Lower lobe of right lung (tissue), 2 donors: ENCODE measurements around the gene TJP2. TPM values are rescaled to one million over a fixed set of nuclear protein-coding genes. Genes with fewer than 3 reads are reported as not detected.

Source experiments
- ATAC-seq, 2 donors: fragments of 200-7000 bp; cut with Tn5 transposase; one replicate each; pipeline ENCODE4 v1.9.1; 2020 to 2022; ENCODE audit warnings: mild to moderate bottlenecking in 2 of 2, moderate library complexity in 2 of 2
- DNase-seq: peaks from one replicate; pipeline ENCODE4 v3.0.0-alpha.2; 2020
- H3K27ac ChIP-seq: fragments of 200-600 bp; one replicate; pipeline ENCODE4 v1.8.0; 2022
- H3K27me3 ChIP-seq: fragments of 200-600 bp; one replicate; pipeline ENCODE4 v1.8.0; 2022; ENCODE audit warnings: low read depth
- H3K36me3 ChIP-seq: fragments of 200-600 bp; one replicate; pipeline ENCODE4 v1.8.0; 2022; ENCODE audit warnings: mild to moderate bottlenecking
- H3K4me1 ChIP-seq: fragments of 200-600 bp; one replicate; pipeline ENCODE4 v1.8.0; 2022
- H3K4me3 ChIP-seq: fragments of 200-600 bp; one replicate; pipeline ENCODE4 v1.8.0; 2022; ENCODE audit warnings: mild to moderate bottlenecking
- H3K9me3 ChIP-seq: fragments of 200-600 bp; one replicate; pipeline ENCODE4 v1.8.0; 2022
- intact Hi-C: fragments of 100-400 bp; cut with DNase I; formaldehyde crosslinking; loops from one replicate; pipeline ENCODE4 v1.11.0; 2022
- total RNA-seq: library from RNA; stranded (reverse); fragmentation: NEBNext Ultra II Directional; extraction: Animal tissue kit (Norgen Biotek cat#: 25700); gene quantifications from one replicate; pipeline ENCODE4 v1.2.1, GENCODE V29; 2021
- TF ChIP-seq, protein P1 (sequence below): fragments of 200-600 bp; IDR thresholded peaks from one replicate; pipeline ENCODE4 v1.8.0; 2022; ENCODE audit warnings: antibody characterized with exemption, mild to moderate bottlenecking
- donor health status: DM: no; HTN: yes; CAD: no; lungs with severe emphysema.

Gene TJP2
- total RNA-seq, 1 donor from 2014 or later, result 124 TPM

- no peak for DNase-seq
- no peak for ATAC-seq
- H3K9me3 ChIP-seq, result peaks cover under 1% of the 10 kb centered on the region
Measured at GRCh38 chr9:69279733-69280132, 105.7 kb downstream of the TJP2 start.

DNA sequence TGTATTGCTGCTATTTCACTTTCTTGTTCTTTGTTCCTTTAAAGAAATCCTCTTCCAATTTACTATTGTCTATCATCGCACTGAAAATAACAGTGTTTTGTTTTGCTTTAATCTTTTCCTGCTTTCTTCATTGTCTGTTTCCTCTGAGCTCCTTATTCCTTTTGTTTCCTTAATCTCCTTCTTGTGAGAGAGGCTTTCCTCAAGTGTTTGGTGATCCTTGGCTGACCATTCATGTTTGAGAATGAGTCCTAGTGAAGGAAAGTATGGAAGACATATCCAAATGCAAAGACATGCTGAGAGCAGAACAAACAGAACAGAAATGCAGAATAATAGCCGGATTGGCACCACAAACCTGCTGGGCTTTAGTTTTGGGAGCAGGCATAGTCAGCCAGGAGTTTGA is 108.9 kb downstream of the TJP2 start:
- Histone ChIP-seq H3K27ac (no peak overlapping the region), H3K36me3 (no peaks in the 10 kb centered on the region), H3K9me3 (no peaks in the 10 kb centered on the region), H3K4me3 (no peak overlapping the region), H3K27me3 (no peaks in the 10 kb centered on the region), H3K4me1 (no peaks in the 10 kb centered on the region)
- ATAC-seq (no peak), DNase-seq (no peak)
- TF ChIP-seq, protein P1, sequence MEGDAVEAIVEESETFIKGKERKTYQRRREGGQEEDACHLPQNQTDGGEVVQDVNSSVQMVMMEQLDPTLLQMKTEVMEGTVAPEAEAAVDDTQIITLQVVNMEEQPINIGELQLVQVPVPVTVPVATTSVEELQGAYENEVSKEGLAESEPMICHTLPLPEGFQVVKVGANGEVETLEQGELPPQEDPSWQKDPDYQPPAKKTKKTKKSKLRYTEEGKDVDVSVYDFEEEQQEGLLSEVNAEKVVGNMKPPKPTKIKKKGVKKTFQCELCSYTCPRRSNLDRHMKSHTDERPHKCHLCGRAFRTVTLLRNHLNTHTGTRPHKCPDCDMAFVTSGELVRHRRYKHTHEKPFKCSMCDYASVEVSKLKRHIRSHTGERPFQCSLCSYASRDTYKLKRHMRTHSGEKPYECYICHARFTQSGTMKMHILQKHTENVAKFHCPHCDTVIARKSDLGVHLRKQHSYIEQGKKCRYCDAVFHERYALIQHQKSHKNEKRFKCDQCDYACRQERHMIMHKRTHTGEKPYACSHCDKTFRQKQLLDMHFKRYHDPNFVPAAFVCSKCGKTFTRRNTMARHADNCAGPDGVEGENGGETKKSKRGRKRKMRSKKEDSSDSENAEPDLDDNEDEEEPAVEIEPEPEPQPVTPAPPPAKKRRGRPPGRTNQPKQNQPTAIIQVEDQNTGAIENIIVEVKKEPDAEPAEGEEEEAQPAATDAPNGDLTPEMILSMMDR, result no peak
- intact Hi-C loops, result no loop called here

More at GRCh38 chr9:69279733-69280132, 105.7 kb downstream of the TJP2 start:
- H3K4me1 ChIP-seq, result no peaks in the 10 kb centered on the region
- no peak overlapping the region for H3K27ac ChIP-seq
- TF ChIP-seq, protein P1, result no peak
- H3K27me3 ChIP-seq, result no peaks in the 10 kb centered on the region
- intact Hi-C loops, result no loop called here
- no peak overlapping the region for H3K4me3 ChIP-seq
- H3K36me3 ChIP-seq, result no peaks in the 10 kb centered on the region

DNA sequence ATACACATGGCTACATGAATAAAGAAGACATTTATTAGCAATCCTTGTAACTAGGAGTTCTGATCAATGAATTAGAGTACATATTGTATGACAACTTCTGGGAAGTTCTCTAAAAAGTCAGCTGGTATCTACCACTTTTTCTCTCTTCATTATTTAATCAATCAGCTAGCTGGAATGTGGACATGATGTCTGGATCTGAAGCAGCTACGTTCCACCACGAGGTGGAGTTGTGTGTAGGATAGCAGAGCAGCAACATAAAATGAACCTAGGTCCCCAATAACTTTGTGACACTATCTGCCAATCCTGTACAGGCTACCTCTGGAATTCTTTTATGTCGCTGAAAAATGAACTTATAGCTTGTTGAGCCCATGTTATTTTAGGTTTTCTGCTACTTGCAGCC is 118.0 kb downstream of the TJP2 start:
- Histone ChIP-seq H3K27ac (no peak overlapping the region), H3K27me3 (no peaks in the 10 kb centered on the region), H3K4me3 (no peak overlapping the region), H3K4me1 (peaks cover under 1% of the 10 kb centered on the region), H3K36me3 (no peaks in the 10 kb centered on the region), H3K9me3 (no peaks in the 10 kb centered on the region)
- no peak for ATAC-seq
- TF ChIP-seq, protein P1, result no peak
- no peak for DNase-seq
- intact Hi-C loops, result no loop called here

DNA sequence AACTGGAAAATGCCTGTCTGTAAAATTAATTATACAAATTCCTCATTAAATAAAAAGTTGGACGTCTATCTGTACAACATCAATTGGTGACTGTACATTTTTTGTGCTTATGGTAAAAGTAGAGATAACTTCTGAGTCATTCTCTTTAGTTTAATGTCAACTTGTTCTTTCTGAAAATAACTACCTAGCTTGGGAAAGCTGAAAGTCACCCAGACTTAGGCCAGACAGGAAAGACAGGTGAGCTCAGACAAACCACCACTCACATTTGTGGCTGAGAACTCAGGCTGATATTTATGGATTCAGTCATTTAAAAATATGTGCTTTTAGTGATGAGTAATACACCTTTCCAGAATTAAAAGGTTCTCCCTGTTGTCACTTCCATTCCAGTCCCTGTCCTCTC is 119.1 kb downstream of the TJP2 start:
- Histone ChIP-seq H3K27ac (no peak overlapping the region), H3K27me3 (no peaks in the 10 kb centered on the region), H3K4me1 (peaks cover 3% of the 10 kb centered on the region), H3K36me3 (no peaks in the 10 kb centered on the region), H3K4me3 (no peak overlapping the region), H3K9me3 (no peaks in the 10 kb centered on the region)
- intact Hi-C loops, result no loop called here
- TF ChIP-seq, protein P1, result no peak
- ATAC-seq (no peak), DNase-seq (no peak)

- intact Hi-C loops, result no loop called here
- no peaks in the 10 kb centered on the region for H3K9me3 ChIP-seq
- peaks cover 3% of the 10 kb centered on the region for H3K4me1 ChIP-seq
- no peak for ATAC-seq
- H3K4me3 ChIP-seq, result no peak overlapping the region
- TF ChIP-seq, protein P1, result no peak
- no peaks in the 10 kb centered on the region for H3K27me3 ChIP-seq
- no peaks in the 10 kb centered on the region for H3K36me3 ChIP-seq
- no peak for DNase-seq
- peak overlapping the region; percentile 21 for H3K27ac ChIP-seq
Measured at GRCh38 chr9:69295872-69296552, 121.9 kb downstream of the TJP2 start.
